Testis (tissue), 3 donors: ENCODE results near the gene SLC46A2. TPM values are rescaled to one million over a fixed set of nuclear protein-coding genes. Genes with fewer than 3 reads are reported as not detected.

Source experiments
- DNase-seq: peaks from one replicate; pipeline ENCODE4 v3.0.0-alpha.2; 2019
- H3K27ac ChIP-seq, 2 donors: fragments of 200-600 bp; sonication (generic); one replicate each; pipeline ENCODE4 v1.5.1; 2019
- H3K27me3 ChIP-seq: fragments of 200-600 bp; sonication (generic); one replicate; pipeline ENCODE4 v1.5.1; 2019
- H3K36me3 ChIP-seq: fragments of 200-600 bp; sonication (generic); one replicate; pipeline ENCODE4 v1.5.1; 2017; ENCODE audit warnings: low read depth; ENCODE audit errors: missing control alignments
- H3K4me1 ChIP-seq: fragments of 200-600 bp; sonication (generic); one replicate; pipeline ENCODE4 v1.5.1; 2019
- H3K4me3 ChIP-seq, 2 donors: fragments of 200-600 bp; sonication (generic); one replicate each; pipeline ENCODE4 v1.5.1; 2017 to 2019
- H3K9me3 ChIP-seq: fragments of 200-600 bp; sonication (generic); one replicate; pipeline ENCODE4 v1.5.1; 2017
- POLR2A ChIP-seq: fragments of 450-650 bp; IDR thresholded peaks from one replicate; pipeline ENCODE4 v1.6.1; 2017; ENCODE audit warnings: antibody characterized with exemption, mild to moderate bottlenecking, moderate library complexity
- WGBS, 2 donors: methylation state at CpG; one replicate each; pipeline ENCODE4 v1.1.5; 2018; 5-methylcytosine and 5-hydroxymethylcytosine counted together
- intact Hi-C: fragments of 100-400 bp; cut with DNase I; formaldehyde crosslinking; loops from one replicate; pipeline ENCODE4 v1.15.1; 2023; ENCODE audit warnings: low total_unique reads
- polyA plus RNA-seq: library from polyadenylated mRNA; stranded (reverse); fragments of 350-450 nt; fragmentation: Illumina TruSeq; extraction: RNeasy Lipid Tissue Mini Kit (QIAGEN cat#74804); gene quantifications from one replicate; pipeline ENCODE4 v1.2.3, GENCODE V29; 2014; ENCODE audit warnings: low read depth, low replicate concordance; ENCODE audit not compliant: insufficient read depth
- total RNA-seq, 2 donors: library from RNA; depleted of rRNA; stranded (reverse); fragments of >200 nt; gene quantifications; one replicate each; pipeline ENCODE4 v1.2.3, GENCODE V29; 2016
- TF ChIP-seq, protein P1 (sequence below), 3 experiments: fragments of 450-650 bp in 2 of 3; fragments of 200-600 bp in 1 of 3; sonication (generic) in 1 of 3; IDR thresholded peaks; one replicate each; pipeline ENCODE4 v1.5.1; 2016 to 2019; ENCODE audit warnings: antibody characterized with exemption in 3 of 3, mild to moderate bottlenecking in 2 of 3, moderate library complexity in 1 of 3

Gene SLC46A2
- total and polyA plus RNA-seq, 3 donors from 2014 or later = 1.4 to 2.4 (median 1.9) TPM

- no peak overlapping the region for H3K4me3 ChIP-seq
- WGBS, 2 donors = 77 to 84% methylated on average over 3 of the region's 3 CpGs
- H3K9me3 ChIP-seq = no peaks in the 10 kb centered on the region
- intact Hi-C loops = no loop called here
- TF ChIP-seq, protein P1, sequence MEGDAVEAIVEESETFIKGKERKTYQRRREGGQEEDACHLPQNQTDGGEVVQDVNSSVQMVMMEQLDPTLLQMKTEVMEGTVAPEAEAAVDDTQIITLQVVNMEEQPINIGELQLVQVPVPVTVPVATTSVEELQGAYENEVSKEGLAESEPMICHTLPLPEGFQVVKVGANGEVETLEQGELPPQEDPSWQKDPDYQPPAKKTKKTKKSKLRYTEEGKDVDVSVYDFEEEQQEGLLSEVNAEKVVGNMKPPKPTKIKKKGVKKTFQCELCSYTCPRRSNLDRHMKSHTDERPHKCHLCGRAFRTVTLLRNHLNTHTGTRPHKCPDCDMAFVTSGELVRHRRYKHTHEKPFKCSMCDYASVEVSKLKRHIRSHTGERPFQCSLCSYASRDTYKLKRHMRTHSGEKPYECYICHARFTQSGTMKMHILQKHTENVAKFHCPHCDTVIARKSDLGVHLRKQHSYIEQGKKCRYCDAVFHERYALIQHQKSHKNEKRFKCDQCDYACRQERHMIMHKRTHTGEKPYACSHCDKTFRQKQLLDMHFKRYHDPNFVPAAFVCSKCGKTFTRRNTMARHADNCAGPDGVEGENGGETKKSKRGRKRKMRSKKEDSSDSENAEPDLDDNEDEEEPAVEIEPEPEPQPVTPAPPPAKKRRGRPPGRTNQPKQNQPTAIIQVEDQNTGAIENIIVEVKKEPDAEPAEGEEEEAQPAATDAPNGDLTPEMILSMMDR (IDR thresholded peaks at IDR 0.05) = no peak
- no peak for TF ChIP-seq POLR2A
- H3K27ac ChIP-seq = no peak overlapping the region
- H3K4me1 ChIP-seq = no peaks in the 10 kb centered on the region
- DNase-seq = no peak
- H3K36me3 ChIP-seq = no peaks in the 10 kb centered on the region
- H3K27me3 ChIP-seq = no peaks in the 10 kb centered on the region
Measured at GRCh38 chr9:112836394-112836793, 54.3 kb downstream of the SLC46A2 start.

- intact Hi-C loops = no loop called here
- no peak for DNase-seq
Measured at GRCh38 chr9:112833081-112833480, 57.6 kb downstream of the SLC46A2 start.

DNA sequence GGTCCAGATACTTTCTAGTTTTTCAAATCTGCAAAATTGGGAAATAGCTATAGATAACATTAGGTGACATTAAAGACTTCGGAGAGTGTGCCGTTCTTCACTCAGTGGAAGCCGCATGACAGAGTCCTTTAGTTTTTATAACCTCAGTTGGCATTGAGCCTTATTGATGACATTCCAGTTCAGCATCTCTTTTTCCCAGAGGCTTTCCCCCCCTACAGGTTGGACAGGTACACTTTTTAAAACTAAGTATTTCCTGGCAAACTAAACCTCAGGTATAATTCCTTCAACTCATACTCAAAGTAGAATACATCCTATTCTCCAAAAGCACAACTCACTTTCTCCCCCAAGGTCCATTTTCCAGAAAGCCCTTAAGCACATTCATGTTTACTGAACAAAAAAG, 58.7 kb downstream of the SLC46A2 start:
- intact Hi-C loops = no loop called here
- Histone ChIP-seq H3K27me3 (no peaks in the 10 kb centered on the region), H3K36me3 (no peaks in the 10 kb centered on the region), H3K9me3 (no peaks in the 10 kb centered on the region), H3K27ac (no peak overlapping the region), H3K4me1 (no peaks in the 10 kb centered on the region), H3K4me3 (no peak overlapping the region)
- TF ChIP-seq POLR2A = no peak
- TF ChIP-seq, protein P1 (IDR thresholded peaks at IDR 0.05) = no peak
- WGBS, 2 donors = 93 to 96% methylated on average over 3 of the region's 3 CpGs
- DNase-seq = no peak

More at GRCh38 chr9:112833081-112833480, 57.6 kb downstream of the SLC46A2 start:
- Histone ChIP-seq H3K4me3 (no peak overlapping the region), H3K27me3 (no peaks in the 10 kb centered on the region), H3K9me3 (no peaks in the 10 kb centered on the region), H3K4me1 (no peaks in the 10 kb centered on the region), H3K27ac (no peak overlapping the region), H3K36me3 (no peaks in the 10 kb centered on the region)
- TF ChIP-seq, protein P1 (IDR thresholded peaks at IDR 0.05) = no peak
- no peak for TF ChIP-seq POLR2A
- WGBS, 2 donors = 88 to 93% methylated on average over 4 of the region's 4 CpGs

DNA sequence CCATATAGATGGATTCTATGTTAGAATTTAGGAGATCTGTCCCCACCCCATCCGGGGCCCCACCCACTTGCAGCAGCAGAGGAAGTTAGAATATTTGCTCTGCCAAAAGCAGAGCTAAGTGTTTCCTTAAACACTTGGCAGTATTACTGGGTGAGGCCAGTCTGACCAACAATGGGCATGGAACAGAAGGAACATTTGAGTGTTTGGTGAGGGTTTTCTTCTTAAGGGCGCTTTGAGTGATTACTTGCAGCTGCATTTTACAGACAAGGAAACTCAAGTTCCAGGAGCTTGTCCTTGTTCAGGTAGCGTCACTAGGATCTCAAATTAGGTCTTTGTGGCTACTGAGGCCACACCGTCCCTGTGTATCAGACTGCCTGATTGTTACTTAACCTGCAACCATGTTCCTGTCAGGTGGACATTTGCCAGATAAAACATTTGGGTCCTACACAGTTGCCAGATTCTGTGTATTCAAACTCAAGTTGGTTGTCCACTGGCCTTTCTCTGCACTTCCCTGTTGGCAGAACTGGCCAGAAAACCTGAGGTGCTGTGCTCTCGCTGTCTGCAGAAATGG, 59.3 kb downstream of the SLC46A2 start:
- WGBS, 2 donors = 82 to 86% methylated on average over 5 of the region's 5 CpGs
- intact Hi-C loops = no loop called here
- Histone ChIP-seq H3K9me3 (no peaks in the 10 kb centered on the region), H3K27me3 (no peaks in the 10 kb centered on the region), H3K36me3 (no peaks in the 10 kb centered on the region), H3K27ac (no peak overlapping the region), H3K4me3 (no peak overlapping the region), H3K4me1 (no peaks in the 10 kb centered on the region)
- no peak for TF ChIP-seq POLR2A
- TF ChIP-seq, protein P1 (IDR thresholded peaks at IDR 0.05) = no peak
- DNase-seq = no peak

Other genes starting within 250 kb of the SLC46A2 start
- 10 to 100 TPM; 18.5 to 21.7 TPM for gene INIP, start 172.8 kb downstream of the SLC46A2 start, total RNA-seq
- gene INIP, start 172.8 kb downstream of the SLC46A2 start, polyA plus RNA-seq = 16.1 TPM
- gene SNX30, start 140.1 kb downstream of the SLC46A2 start, total RNA-seq = 10 to 100 TPM; 34.1 to 34.2 TPM
- 26.3 TPM for gene SNX30, start 140.1 kb downstream of the SLC46A2 start, polyA plus RNA-seq
- gene ZNF883, start 121.3 kb upstream of the SLC46A2 start, total RNA-seq = 1 to 10 TPM; 8.6 to 8.9 TPM
- gene ZNF883, start 121.3 kb upstream of the SLC46A2 start, polyA plus RNA-seq = 2.8 TPM
- gene ZFP37, start 165.8 kb upstream of the SLC46A2 start, total RNA-seq = 1 to 10 TPM; 3.4 to 3.5 TPM
- gene ZFP37, start 165.8 kb upstream of the SLC46A2 start, polyA plus RNA-seq = 1.3 TPM